Glutamatergic neuron (in vitro differentiated cells): ENCODE measurements around the gene HMOX1. TPM values are rescaled to one million over a fixed set of nuclear protein-coding genes. Genes with fewer than 3 reads are reported as not detected.
"Not testable (repeated sequence)": the region's sequence is repeated elsewhere in the genome, so short reads cannot be mapped to it uniquely, and the experiment has no call there.

Experiments used
- DNase-seq: peaks from one replicate; pipeline ENCODE4 v3.0.0; 2022
- H3K27ac Mint-ChIP-seq: one replicate; pipeline ENCODE4 v1.8.0; 2020; ENCODE audit warnings: mild to moderate bottlenecking, mixed read lengths, inconsistent platforms; ENCODE audit not compliant: unreplicated experiment
- H3K27me3 Mint-ChIP-seq: one replicate; pipeline ENCODE4 v1.8.0; 2020; ENCODE audit warnings: mild to moderate bottlenecking, moderate library complexity, mixed read lengths, inconsistent platforms; ENCODE audit not compliant: unreplicated experiment
- H3K36me3 Mint-ChIP-seq: one replicate; pipeline ENCODE4 v1.8.0; 2020; ENCODE audit warnings: mild to moderate bottlenecking, mixed read lengths, inconsistent platforms; ENCODE audit not compliant: unreplicated experiment
- H3K4me1 Mint-ChIP-seq: one replicate; pipeline ENCODE4 v1.8.0; 2020; ENCODE audit warnings: mild to moderate bottlenecking, low read depth, mixed read lengths, inconsistent platforms; ENCODE audit not compliant: unreplicated experiment
- H3K4me3 Mint-ChIP-seq: one replicate; pipeline ENCODE4 v1.8.0; 2020; ENCODE audit warnings: mild to moderate bottlenecking, mixed read lengths, inconsistent platforms; ENCODE audit not compliant: unreplicated experiment
- H3K9me3 Mint-ChIP-seq: one replicate; pipeline ENCODE4 v1.8.0; 2020; ENCODE audit warnings: mild to moderate bottlenecking, moderate library complexity, mixed read lengths, inconsistent platforms; ENCODE audit not compliant: unreplicated experiment
- total RNA-seq: library from RNA; stranded (reverse); fragmentation: NEBNext Ultra II Directional; extraction: Animal tissue kit (Norgen Biotek cat#: 25700); gene quantifications from one replicate; pipeline ENCODE4 v1.2.1, GENCODE V29; 2021; ENCODE audit not compliant: unreplicated experiment
- TF ChIP-seq, protein P1 (sequence below): fragments of 200-600 bp; sonication (generic); IDR thresholded peaks from one replicate; pipeline ENCODE4 v1.5.0; 2021; ENCODE audit not compliant: partially characterized antibody, unreplicated experiment

Gene HMOX1
- total RNA-seq, 1 donor from 2014 or later: 14.9 TPM

DNA sequence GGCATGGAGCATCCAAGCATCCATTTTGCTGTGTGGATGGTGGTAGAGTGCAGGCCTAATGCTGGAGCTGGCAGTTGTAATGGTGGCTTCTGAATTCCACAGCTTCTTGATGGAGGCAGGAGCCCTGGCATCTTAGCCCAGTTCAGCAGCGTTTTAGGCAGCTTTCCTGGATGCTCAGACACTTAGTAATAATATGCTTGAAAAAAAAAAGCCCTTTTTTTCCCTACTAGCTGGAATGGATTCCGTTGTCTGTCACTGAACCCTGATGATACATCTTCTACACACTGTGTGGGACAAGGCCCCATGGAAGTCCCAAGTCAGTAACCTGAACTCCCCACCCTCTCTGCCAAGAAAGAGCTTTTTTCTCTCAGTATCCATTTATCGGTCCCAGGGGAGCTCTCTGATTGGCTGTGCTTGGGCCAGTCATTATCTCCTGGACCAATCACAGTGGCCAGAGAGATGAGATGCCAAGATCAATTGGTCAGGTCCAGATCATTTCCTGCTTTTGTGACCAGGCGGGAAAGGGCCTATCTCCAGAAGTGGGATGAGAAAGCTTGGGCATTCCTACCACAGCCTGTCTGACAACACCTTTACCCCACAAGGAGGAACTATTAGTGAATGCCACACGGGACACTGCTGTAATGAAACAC lies 53.3 kb downstream of the HMOX1 start:
- Mint-ChIP-seq H3K9me3 (peaks cover 5% of the 10 kb centered on the region), H3K4me1 (peaks cover 4% of the 10 kb centered on the region), H3K27me3 (peaks cover 8% of the 10 kb centered on the region), H3K27ac (no peak overlapping the region), H3K36me3 (no peaks in the 10 kb centered on the region), H3K4me3 (no peak overlapping the region)
- TF ChIP-seq, protein P1, sequence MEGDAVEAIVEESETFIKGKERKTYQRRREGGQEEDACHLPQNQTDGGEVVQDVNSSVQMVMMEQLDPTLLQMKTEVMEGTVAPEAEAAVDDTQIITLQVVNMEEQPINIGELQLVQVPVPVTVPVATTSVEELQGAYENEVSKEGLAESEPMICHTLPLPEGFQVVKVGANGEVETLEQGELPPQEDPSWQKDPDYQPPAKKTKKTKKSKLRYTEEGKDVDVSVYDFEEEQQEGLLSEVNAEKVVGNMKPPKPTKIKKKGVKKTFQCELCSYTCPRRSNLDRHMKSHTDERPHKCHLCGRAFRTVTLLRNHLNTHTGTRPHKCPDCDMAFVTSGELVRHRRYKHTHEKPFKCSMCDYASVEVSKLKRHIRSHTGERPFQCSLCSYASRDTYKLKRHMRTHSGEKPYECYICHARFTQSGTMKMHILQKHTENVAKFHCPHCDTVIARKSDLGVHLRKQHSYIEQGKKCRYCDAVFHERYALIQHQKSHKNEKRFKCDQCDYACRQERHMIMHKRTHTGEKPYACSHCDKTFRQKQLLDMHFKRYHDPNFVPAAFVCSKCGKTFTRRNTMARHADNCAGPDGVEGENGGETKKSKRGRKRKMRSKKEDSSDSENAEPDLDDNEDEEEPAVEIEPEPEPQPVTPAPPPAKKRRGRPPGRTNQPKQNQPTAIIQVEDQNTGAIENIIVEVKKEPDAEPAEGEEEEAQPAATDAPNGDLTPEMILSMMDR: no peak
- no peak for DNase-seq

DNA sequence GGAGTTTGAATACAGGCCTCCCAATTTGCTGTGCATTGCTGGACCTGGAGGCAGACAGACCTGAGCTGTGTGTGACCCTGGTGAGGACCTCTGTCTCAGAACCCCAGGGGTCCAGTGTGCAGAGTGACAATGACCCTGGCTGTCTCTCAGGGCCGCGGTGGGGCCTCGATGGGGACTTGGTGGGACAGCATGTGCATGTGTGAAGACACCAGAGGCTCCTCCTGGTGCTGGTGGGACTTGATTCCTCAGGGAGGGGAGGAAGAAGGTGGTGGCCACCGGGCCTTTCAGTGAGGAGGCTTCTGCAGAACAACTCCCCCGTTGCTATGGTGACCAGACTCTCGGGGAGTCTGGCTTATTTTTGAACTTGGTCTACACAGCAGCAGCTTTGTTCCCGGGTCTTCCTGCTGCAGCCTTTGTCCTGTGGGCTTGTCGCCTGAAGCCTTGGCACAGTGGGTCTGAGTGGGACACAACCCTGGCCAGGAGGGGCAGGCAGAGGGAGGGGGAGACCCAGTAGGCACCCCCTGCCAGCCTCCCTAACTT lies 54.4 kb downstream of the HMOX1 start:
- Mint-ChIP-seq H3K27ac (no peak overlapping the region), H3K27me3 (peaks cover 8% of the 10 kb centered on the region), H3K9me3 (peaks cover 5% of the 10 kb centered on the region), H3K4me3 (no peak overlapping the region), H3K4me1 (peaks cover 4% of the 10 kb centered on the region), H3K36me3 (no peaks in the 10 kb centered on the region)
- TF ChIP-seq, protein P1: no peak
- DNase-seq: no peak

DNA sequence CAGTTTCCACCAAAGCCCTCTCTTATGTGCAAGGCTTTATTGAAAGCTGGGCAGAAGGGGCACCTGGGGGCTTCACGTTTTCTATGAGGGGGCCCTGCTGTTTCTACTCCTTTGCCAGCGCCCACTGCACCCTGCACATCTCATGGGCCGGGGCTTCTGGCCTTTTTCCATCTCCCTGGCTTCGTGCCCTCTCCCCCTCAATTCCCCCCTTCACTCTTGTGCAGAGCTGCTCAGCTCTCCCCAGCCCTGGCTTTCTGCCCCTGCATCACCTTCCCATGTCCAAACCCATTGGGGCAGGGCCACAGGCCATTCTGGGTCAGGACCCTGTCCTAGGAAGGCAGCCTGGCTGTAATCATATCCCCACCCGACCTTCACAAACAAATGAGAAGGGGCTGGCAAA lies 55.5 kb downstream of the HMOX1 start:
- TF ChIP-seq, protein P1: no peak
- H3K27ac Mint-ChIP-seq: no peak overlapping the region
- peaks cover 4% of the 10 kb centered on the region for H3K4me1 Mint-ChIP-seq
- H3K4me3 Mint-ChIP-seq: no peak overlapping the region
- DNase-seq: no peak
- H3K36me3 Mint-ChIP-seq: no peaks in the 10 kb centered on the region
- peaks cover 8% of the 10 kb centered on the region for H3K27me3 Mint-ChIP-seq
- H3K9me3 Mint-ChIP-seq: peaks cover 5% of the 10 kb centered on the region

DNA sequence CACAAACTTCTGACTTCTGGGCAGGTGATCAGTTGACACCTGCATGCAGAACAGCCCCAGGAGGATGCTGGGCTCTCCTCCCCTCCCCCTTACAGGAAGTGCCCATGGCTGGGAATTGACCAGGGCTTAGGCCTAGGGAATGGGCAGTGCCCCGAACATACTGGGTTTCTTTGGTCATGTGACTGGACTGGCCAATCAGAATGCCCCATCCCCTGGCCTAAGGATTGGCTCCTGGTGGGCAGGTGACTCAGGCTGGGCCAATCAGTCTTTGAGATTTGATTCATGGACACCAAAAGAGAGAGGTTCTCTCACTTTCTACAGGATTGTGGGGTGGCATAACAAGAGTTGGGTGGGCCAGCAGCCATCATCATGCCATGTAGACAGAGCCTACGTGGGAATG lies 56.2 kb downstream of the HMOX1 start:
- DNase-seq: no peak
- H3K27ac Mint-ChIP-seq: no peak overlapping the region

DNA sequence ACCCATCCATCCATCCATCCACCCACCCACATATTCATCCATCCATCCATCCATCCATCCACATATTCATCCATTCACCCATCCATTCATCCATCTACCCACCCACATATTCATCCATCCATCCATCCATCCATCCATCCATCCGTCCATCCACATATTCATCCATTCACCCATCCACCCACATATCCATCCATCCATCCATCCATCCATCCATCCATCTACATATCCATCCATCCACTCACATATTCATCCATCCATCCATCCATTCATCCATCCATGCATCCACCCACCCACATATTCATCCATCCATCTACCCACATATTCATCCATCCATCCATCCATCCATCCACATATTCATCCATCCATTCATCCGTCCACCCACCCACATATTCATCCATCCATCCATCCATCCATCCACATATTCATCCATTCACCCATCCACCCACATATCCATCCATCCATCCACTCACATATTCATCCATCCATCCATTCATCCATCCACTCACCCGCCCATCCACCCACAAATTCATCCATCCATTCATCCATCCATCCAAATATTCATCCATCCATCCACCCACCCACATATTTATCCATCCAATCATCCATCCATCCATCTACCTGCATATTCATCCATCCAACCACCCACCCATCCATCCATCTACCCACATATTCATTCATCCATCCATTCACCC lies 57.9 kb downstream of the HMOX1 start:
- not testable (repeated sequence) for H3K4me1 Mint-ChIP-seq, H3K36me3 Mint-ChIP-seq, H3K27me3 Mint-ChIP-seq, H3K4me3 Mint-ChIP-seq, DNase-seq, H3K9me3 Mint-ChIP-seq
- peak overlapping the region; percentile 35 for H3K27ac Mint-ChIP-seq

More for the DNA sequence above, 56.2 kb downstream of the HMOX1 start:
- peaks cover 3% of the 10 kb centered on the region for H3K4me1 Mint-ChIP-seq
- peaks cover 5% of the 10 kb centered on the region for H3K9me3 Mint-ChIP-seq
- H3K4me3 Mint-ChIP-seq: no peak overlapping the region
- H3K36me3 Mint-ChIP-seq: no peaks in the 10 kb centered on the region
- peaks cover 7% of the 10 kb centered on the region for H3K27me3 Mint-ChIP-seq
- TF ChIP-seq, protein P1: no peak
